ENCODE data around the gene ISG15.
"Not testable (repeated sequence)": the region's sequence is repeated elsewhere in the genome, so short reads cannot be mapped to it uniquely, and the experiment has no call there.

ISG15 gene

GRCh38 chr1:1030867-1031658, 17.8 kb downstream of the ISG15 start:
- not testable (repeated sequence) for DNase-seq (ENCODE audit: low spot score)

GRCh38 chr1:1031659-1032235, 18.4 kb downstream of the ISG15 start:
- DNase-seq (ENCODE audit: low spot score) = no peak

GRCh38 chr1:1032424-1032823, 19.1 kb downstream of the ISG15 start:
- DNase-seq (ENCODE audit: low spot score) = no peak

GRCh38 chr1:1033009-1033587, 19.8 kb downstream of the ISG15 start:
- no peak for DNase-seq (ENCODE audit: low spot score)

GRCh38 chr1:1033731-1034438, 20.6 kb downstream of the ISG15 start:
- no peak for DNase-seq (ENCODE audit: low spot score)

GRCh38 chr1:1034439-1034781, 21.1 kb downstream of the ISG15 start:
- no peak for DNase-seq (ENCODE audit: low spot score)

GRCh38 chr1:1035291-1035943, 22.1 kb downstream of the ISG15 start:
- no peak for DNase-seq (ENCODE audit: low spot score)

- DNase-seq (ENCODE audit: low spot score) = no peak
Observed at GRCh38 chr1:1037366-1038327, 24.4 kb downstream of the ISG15 start.

GRCh38 chr1:1038694-1039093, 25.4 kb downstream of the ISG15 start:
- DNase-seq (ENCODE audit: low spot score) = no peak

GRCh38 chr1:1039145-1039910, 26.0 kb downstream of the ISG15 start:
- no peak for DNase-seq (ENCODE audit: low spot score)

GRCh38 chr1:1040004-1040991, 27.0 kb downstream of the ISG15 start:
- no peak for DNase-seq (ENCODE audit: low spot score)

- no peak for DNase-seq (ENCODE audit: low spot score)
Observed at GRCh38 chr1:1041092-1041523, 27.8 kb downstream of the ISG15 start.

- DNase-seq (ENCODE audit: low spot score) = no peak
Observed at GRCh38 chr1:1041873-1042272, 28.6 kb downstream of the ISG15 start.

- no peak for DNase-seq (ENCODE audit: low spot score)
Observed at GRCh38 chr1:1042835-1043234, 29.5 kb downstream of the ISG15 start.

GRCh38 chr1:1043411-1043810, 30.1 kb downstream of the ISG15 start:
- DNase-seq (ENCODE audit: low spot score) = no peak

GRCh38 chr1:1043921-1044320, 30.6 kb downstream of the ISG15 start:
- no peak for DNase-seq (ENCODE audit: low spot score)

- DNase-seq (ENCODE audit: low spot score) = no peak
Observed at GRCh38 chr1:1044455-1045078, 31.3 kb downstream of the ISG15 start.

- no peak for DNase-seq (ENCODE audit: low spot score)
Observed at GRCh38 chr1:1045129-1045528, 31.8 kb downstream of the ISG15 start.

- DNase-seq (ENCODE audit: low spot score) = no peak
Observed at GRCh38 chr1:1046243-1046642, 32.9 kb downstream of the ISG15 start.

Measured in LoVo (cell line).